Measurements from ENCODE around the gene SPACA7. TPM values are rescaled to one million over a fixed set of nuclear protein-coding genes. Genes with fewer than 3 reads are reported as not detected.

The SPACA7 gene
- total and polyA plus RNA-seq, 2 of the 13 experiments (the other 11 are each of a cell fraction or from before 2014, with no cell fraction given), result not detected

DNA sequence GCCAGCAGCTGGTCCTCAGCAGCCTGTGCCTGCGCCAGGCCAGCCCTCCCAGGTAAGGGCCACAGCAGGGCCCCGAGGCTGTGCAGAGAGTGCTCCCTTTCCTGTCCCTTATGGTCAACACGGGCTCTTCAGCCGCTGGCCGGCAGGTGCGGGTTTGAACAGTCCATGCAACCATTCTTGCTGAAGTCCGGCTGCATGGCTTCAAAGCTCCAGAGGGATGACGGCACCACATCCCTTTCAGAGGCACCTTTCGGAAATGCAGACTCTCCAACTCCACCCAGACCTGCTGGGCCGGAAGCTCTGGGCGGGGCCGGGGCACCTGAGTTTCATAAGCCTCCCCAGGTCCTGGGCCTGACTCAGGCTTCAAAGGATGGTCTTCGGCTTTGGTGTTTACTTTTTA lies 81.3 kb downstream of the SPACA7 start:
- Histone ChIP-seq H3K27ac (ENCODE audit: extremely low read length, insufficient read depth, low read length) (no peak overlapping the region), H3K27me3 (ENCODE audit: control insufficient read depth in 1 of 2, insufficient read depth in 2 of 2, low read length in 2 of 2) (peaks cover 13 to 58% of the 10 kb centered on the region in 2 experiments; a peak in 4 of 5 replicates), H3K4me3 (replicated peaks in 1 of 3; ENCODE audit: insufficient read depth in 1 of 3, low read depth in 2 of 3, low read length in 3 of 3) (no peak overlapping the region), H4K20me1 (ENCODE audit: insufficient read depth, low read length) (no peaks in the 10 kb centered on the region), H3K4me2 (ENCODE audit: low read depth, low read length) (no peak overlapping the region), H3K36me3 (replicated peaks in 1 of 2; ENCODE audit: control insufficient read depth in 1 of 2, insufficient read depth in 2 of 2, low read length in 2 of 2) (no peaks in the 10 kb centered on the region), H2AFZ (ENCODE audit: low read length) (no peak overlapping the region), H3K4me1 (ENCODE audit: insufficient read depth, low read length) (no peaks in the 10 kb centered on the region), H3K9ac (ENCODE audit: insufficient read depth, low read depth, low read length) (no peak overlapping the region), H3K9me3 (ENCODE audit: low read length) (no peaks in the 10 kb centered on the region), H3K79me2 (ENCODE audit: insufficient read depth, low read length) (no peaks in the 10 kb centered on the region)
- in situ Hi-C loops (cut with HindIII; ENCODE audit: extremely low pct_ligation_motif_present, low pct_unique_long_range_greater_than_20kb) (no loop called here), intact Hi-C loops (cut with micrococcal nuclease; ENCODE audit: unreplicated experiment) (no loop called here)
- ChIA-PET CTCF (ENCODE audit: low intra/inter-chr PET ratio, low total read pairs) (no interaction called here), POLR2A (no interaction called here)
- FAIRE-seq, result no peak
- no peak for TF ChIP-seq MYNN (CRISPR knock-in tag; IDR thresholded peaks at IDR 0.05; ENCODE audit: low read depth)
- no TSS peak for BruUV-seq (replicated peaks)
- DNase-seq (ENCODE audit: low spot score), result no peak
- no peak; the same call in 2 of the 3 replicates for ATAC-seq
- WGBS (ENCODE audit: low lambda C conversion rate), result 0% methylated on average over 1 of the region's 13 CpGs

DNA sequence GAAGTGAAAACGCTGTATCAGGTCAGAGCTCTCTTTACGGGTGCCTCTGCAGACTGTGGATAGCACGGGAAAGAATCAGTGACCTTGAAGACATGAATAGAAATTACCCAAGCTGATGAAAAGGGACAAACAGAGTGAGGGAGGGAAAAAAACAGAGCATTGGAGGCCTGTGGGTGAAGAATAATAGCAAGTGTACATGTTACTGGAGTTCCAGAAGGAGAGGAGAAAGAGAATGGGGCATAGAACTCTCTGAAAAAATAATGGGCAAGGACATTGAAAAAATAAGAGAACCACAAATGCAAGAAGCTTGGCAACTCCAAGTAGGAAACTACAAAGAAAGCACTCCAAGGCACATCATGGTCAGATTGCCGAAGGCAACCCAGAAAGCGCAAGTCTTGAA lies 86.3 kb downstream of the SPACA7 start:
- ATAC-seq (no peak), DNase-seq (ENCODE audit: low spot score) (no peak), FAIRE-seq (no peak)
- Histone ChIP-seq H3K27ac (ENCODE audit: extremely low read length, insufficient read depth, low read length) (no peak overlapping the region), H3K4me2 (ENCODE audit: low read depth, low read length) (no peak overlapping the region), H2AFZ (ENCODE audit: low read length) (no peak overlapping the region), H4K20me1 (ENCODE audit: insufficient read depth, low read length) (no peaks in the 10 kb centered on the region), H3K9ac (ENCODE audit: insufficient read depth, low read depth, low read length) (no peak overlapping the region), H3K4me3 (replicated peaks in 1 of 3; ENCODE audit: insufficient read depth in 1 of 3, low read depth in 2 of 3, low read length in 3 of 3) (no peak overlapping the region), H3K36me3 (replicated peaks in 1 of 2; ENCODE audit: control insufficient read depth in 1 of 2, insufficient read depth in 2 of 2, low read length in 2 of 2) (no peaks in the 10 kb centered on the region), H3K4me1 (ENCODE audit: insufficient read depth, low read length) (no peaks in the 10 kb centered on the region), H3K9me3 (ENCODE audit: low read length) (no peaks in the 10 kb centered on the region), H3K79me2 (ENCODE audit: insufficient read depth, low read length) (no peaks in the 10 kb centered on the region), H3K27me3 (ENCODE audit: control insufficient read depth in 1 of 2, insufficient read depth in 2 of 2, low read length in 2 of 2) (peaks cover under 1 to 16% of the 10 kb centered on the region in 2 experiments; a peak in 3 of 5 replicates)
- WGBS (ENCODE audit: low lambda C conversion rate), result 42% methylated on average over 5 of the region's 5 CpGs
- intact Hi-C loops (cut with micrococcal nuclease; ENCODE audit: unreplicated experiment), result no loop called here
- POLR2A ChIA-PET, result no interaction called here
- in situ Hi-C loops (cut with HindIII; ENCODE audit: extremely low pct_ligation_motif_present, low pct_unique_long_range_greater_than_20kb), result no loop called here
- CTCF ChIA-PET (ENCODE audit: low intra/inter-chr PET ratio, low total read pairs), result no interaction called here
- BruUV-seq (replicated peaks), result no TSS peak
- peak; percentile 91; the same call in 1 of the 2 replicates for TF ChIP-seq ZNF709 (CRISPR knock-in tag; IDR thresholded peaks at IDR 0.05)
- no peak for TF ChIP-seq ZNF782 (CRISPR knock-in tag; IDR thresholded peaks at IDR 0.05; ENCODE audit: borderline replicate concordance)
- TF ChIP-seq ZNF256 (CRISPR knock-in tag; conservative IDR thresholded peaks at IDR 0.05), result no peak

Measured in HepG2 (cell line).